PC-3 (cell line): ENCODE data around the gene TANK. TPM values are rescaled to one million over a fixed set of nuclear protein-coding genes. Genes with fewer than 3 reads are reported as not detected.

ENCODE experiments used
- ATAC-seq: fragments of 200-7000 bp; cut with Tn5 transposase; 2 replicates; pipeline ENCODE4 v1.9.1; 2020; ENCODE audit warnings: mild to moderate bottlenecking, moderate library complexity
- BruUV-seq: library from RNA; stranded (reverse); fragments of 400-500 nt; replicated peaks from 2 replicates; lab custom pipeline; 2021; lab: Mats Ljungman, UMichigan
- CTCF ChIA-PET: fragments of 300-600 bp; sonication (Branson Sonifier 250); formaldehyde crosslinking; loops from one replicate; lab custom pipeline; 2022; ENCODE audit warnings: antibody characterized with exemption; lab: Charles Lee
- POLR2A ChIA-PET: fragments of 300-600 bp; sonication (Branson Sonifier 250); formaldehyde crosslinking; loops from one replicate; lab custom pipeline; 2022; ENCODE audit warnings: antibody characterized with exemption; ENCODE audit not compliant: unreplicated experiment; lab: Charles Lee
- DNase-seq: peaks from one replicate; pipeline ENCODE4 v3.0.0-alpha.2; 2015
- H2AFZ ChIP-seq: fragments of 300-600 bp; sonication (generic); 2 replicates; pipeline ENCODE4 v1.6.0; 2016; ENCODE audit warnings: antibody characterized with exemption, low read length
- H3F3A ChIP-seq: fragments of 300-600 bp; sonication (generic); one replicate; pipeline ENCODE4 v1.6.0; 2017; ENCODE audit warnings: antibody characterized with exemption, low read length, control low read depth, mild to moderate bottlenecking; ENCODE audit not compliant: unreplicated experiment
- H3K27ac ChIP-seq: fragments of 300-600 bp; sonication (generic); 2 replicates; pipeline ENCODE4 v1.5.1; 2016; ENCODE audit warnings: mild to moderate bottlenecking, low read length
- H3K27me3 ChIP-seq: fragments of 300-600 bp; sonication (generic); 2 replicates; pipeline ENCODE4 v1.6.1; 2016; ENCODE audit warnings: low read length, mixed read lengths
- H3K36me3 ChIP-seq: fragments of 300-600 bp; sonication (generic); 2 replicates; pipeline ENCODE4 v1.6.1; 2016; ENCODE audit warnings: low read depth, mixed run types, low read length, mixed read lengths
- H3K4me1 ChIP-seq: fragments of 300-600 bp; sonication (generic); 2 replicates; pipeline ENCODE4 v1.5.1; 2016; ENCODE audit warnings: low read length; ENCODE audit not compliant: insufficient read depth
- H3K4me2 ChIP-seq: fragments of 300-600 bp; sonication (generic); 2 replicates; pipeline ENCODE4 v1.6.0; 2016; ENCODE audit warnings: low read length
- H3K4me3 ChIP-seq: fragments of 300-600 bp; sonication (generic); 2 replicates; pipeline ENCODE4 v1.5.1; 2016; ENCODE audit warnings: mild to moderate bottlenecking, low read length, mixed read lengths
- H3K79me2 ChIP-seq: fragments of 300-600 bp; sonication (generic); 2 replicates; pipeline ENCODE4 v1.6.1; 2017; ENCODE audit warnings: low read length, mixed read lengths
- H3K9ac ChIP-seq: fragments of 300-600 bp; sonication (generic); 2 replicates; pipeline ENCODE4 v1.6.0; 2016; ENCODE audit warnings: mild to moderate bottlenecking, low read length
- H3K9me2 ChIP-seq: fragments of 300-600 bp; sonication (generic); replicated peaks from 2 replicates; pipeline ENCODE4 v1.6.1; 2016; ENCODE audit warnings: mixed run types, low read length, mixed read lengths
- H3K9me3 ChIP-seq: fragments of 300-600 bp; sonication (generic); 2 replicates; pipeline ENCODE4 v1.6.1; 2016; ENCODE audit warnings: low read length, mixed read lengths
- H4K20me1 ChIP-seq: fragments of 300-600 bp; sonication (generic); 2 replicates; pipeline ENCODE4 v1.6.1; 2016; ENCODE audit warnings: low read length, mixed read lengths
- EZH2 ChIP-seq: fragments of 300-600 bp; sonication (generic); IDR thresholded peaks from one replicate; pipeline ENCODE4 v1.6.1; 2017; ENCODE audit warnings: antibody characterized with exemption, mild to moderate bottlenecking, low read length; ENCODE audit not compliant: unreplicated experiment
- EZH2phosphoT487 ChIP-seq: fragments of 300-600 bp; sonication (generic); IDR thresholded peaks from 2 replicates; pipeline ENCODE4 v1.6.1; 2018; ENCODE audit warnings: mild to moderate bottlenecking, antibody characterized with exemption, low read length, borderline replicate concordance
- intact Hi-C: fragments of 100-400 bp; cut with micrococcal nuclease; formaldehyde crosslinking; loops from 2 replicates; pipeline ENCODE4 v1.9.0; 2023
- total RNA-seq: library from RNA; depleted of rRNA; stranded (reverse); fragments of >200 nt; gene quantifications from 2 replicates; pipeline ENCODE4 v1.2.3, GENCODE V29; 2014
- TF ChIP-seq, protein P1 (sequence below): fragments of 300-600 bp; sonication (generic); conservative IDR thresholded peaks from 2 replicates; pipeline ENCODE4 v1.5.1; 2017; ENCODE audit warnings: antibody characterized with exemption, low read depth, mild to moderate bottlenecking, low read length

Gene TANK
- total RNA-seq, 1 experiment from 2014 or later: 23.7 TPM

DNA sequence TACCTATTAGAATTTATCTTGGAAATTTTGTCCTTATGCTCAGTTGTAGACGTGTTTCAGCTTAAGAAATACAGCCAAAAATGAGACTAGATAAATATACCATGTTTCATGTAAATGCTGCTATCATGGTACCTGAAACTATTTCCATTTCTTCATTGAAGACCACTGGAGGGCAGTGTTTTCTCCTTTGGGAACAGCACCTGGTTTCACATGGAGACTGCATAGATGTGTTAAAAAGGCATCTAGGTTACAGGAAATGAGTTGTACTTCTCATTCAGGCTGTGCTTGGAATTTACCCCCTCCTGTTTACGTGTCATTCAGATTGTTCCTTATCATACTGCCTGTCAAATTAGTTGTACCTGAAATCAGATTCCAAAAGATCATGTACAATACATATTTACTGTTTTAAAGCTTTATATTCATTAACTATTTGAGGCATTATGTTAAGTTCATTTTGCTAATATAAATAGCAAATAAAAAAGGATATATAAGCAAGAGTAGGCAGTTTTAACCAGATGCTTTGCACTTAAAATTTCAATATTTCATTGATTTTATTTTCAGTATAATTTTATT lies 90.7 kb downstream of the TANK start:
- no peak overlapping the region for H3K4me2 ChIP-seq
- H3K79me2 ChIP-seq: peaks cover 4% of the 10 kb centered on the region
- H3F3A ChIP-seq: no peaks in the 10 kb centered on the region
- no peak overlapping the region for H3K4me3 ChIP-seq
- H3K9me3 ChIP-seq: no peaks in the 10 kb centered on the region
- H3K27ac ChIP-seq: no peak overlapping the region
- H3K9ac ChIP-seq: no peak overlapping the region
- H4K20me1 ChIP-seq: no peaks in the 10 kb centered on the region
- 0 out of 2 replicates have a peak overlapping the region, but pooled peaks have one; percentile 21 for H2AFZ ChIP-seq
- peak; percentile 83 for DNase-seq
- no peaks in the 10 kb centered on the region for H3K9me2 ChIP-seq
- POLR2A ChIA-PET: no interaction called here
- peak; percentile 98 for ATAC-seq
- H3K36me3 ChIP-seq: no peaks in the 10 kb centered on the region
- BruUV-seq: no TSS peak
- peaks cover 7% of the 10 kb centered on the region; the same call in 1 of the 2 replicates for H3K4me1 ChIP-seq
- TF ChIP-seq EZH2phosphoT487: no peak
- TF ChIP-seq, protein P1, sequence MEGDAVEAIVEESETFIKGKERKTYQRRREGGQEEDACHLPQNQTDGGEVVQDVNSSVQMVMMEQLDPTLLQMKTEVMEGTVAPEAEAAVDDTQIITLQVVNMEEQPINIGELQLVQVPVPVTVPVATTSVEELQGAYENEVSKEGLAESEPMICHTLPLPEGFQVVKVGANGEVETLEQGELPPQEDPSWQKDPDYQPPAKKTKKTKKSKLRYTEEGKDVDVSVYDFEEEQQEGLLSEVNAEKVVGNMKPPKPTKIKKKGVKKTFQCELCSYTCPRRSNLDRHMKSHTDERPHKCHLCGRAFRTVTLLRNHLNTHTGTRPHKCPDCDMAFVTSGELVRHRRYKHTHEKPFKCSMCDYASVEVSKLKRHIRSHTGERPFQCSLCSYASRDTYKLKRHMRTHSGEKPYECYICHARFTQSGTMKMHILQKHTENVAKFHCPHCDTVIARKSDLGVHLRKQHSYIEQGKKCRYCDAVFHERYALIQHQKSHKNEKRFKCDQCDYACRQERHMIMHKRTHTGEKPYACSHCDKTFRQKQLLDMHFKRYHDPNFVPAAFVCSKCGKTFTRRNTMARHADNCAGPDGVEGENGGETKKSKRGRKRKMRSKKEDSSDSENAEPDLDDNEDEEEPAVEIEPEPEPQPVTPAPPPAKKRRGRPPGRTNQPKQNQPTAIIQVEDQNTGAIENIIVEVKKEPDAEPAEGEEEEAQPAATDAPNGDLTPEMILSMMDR: peak; percentile 88
- H3K27me3 ChIP-seq: no peaks in the 10 kb centered on the region
- intact Hi-C loops: loop anchor here (1.0 to 2.0 kb wide), 2 partner anchors 22 to 28 kb away; no protein-coding TSS in a partner anchor
- CTCF ChIA-PET: interaction anchor here (1.2 kb wide), 1 partner anchor 28 kb away, joined by 5 read pairs; no protein-coding TSS in a partner anchor

DNA sequence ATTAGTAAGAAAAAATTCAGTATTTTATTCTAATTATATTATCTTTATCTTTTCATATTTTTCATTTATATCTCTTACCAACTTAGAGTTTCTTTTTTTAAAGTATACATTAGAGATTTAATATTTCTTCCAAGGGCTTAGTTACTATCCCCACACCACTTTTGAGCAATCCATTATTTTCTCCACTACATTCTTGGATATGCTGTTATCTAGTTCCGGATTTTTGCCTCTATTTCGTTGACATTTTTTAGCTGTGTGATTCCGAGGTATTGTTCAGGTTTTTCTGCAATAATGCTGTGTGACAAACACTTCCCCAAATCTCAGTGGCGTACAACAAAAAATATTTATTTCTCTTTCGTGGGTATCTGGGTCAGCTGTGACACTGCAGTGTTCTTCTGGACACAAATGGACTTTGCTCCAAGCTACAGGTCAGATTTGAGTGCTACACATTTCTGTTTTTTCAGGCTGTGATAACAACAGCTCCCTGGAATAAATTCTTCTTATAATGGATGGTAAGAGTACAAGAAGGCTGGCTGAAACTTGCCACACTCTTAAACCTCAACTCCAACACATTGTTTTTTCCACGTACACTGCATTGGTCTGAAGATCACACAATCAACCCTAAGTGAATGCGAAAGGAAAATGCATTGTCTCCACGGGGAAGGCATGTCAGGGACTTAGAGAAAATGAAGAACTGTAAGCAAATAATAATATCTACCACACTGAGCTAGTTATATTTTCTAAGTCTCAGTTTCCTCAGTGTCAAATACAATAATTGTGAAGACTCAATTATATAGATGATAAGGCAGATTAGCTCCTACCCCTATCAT lies 97.1 kb downstream of the TANK start:
- no peaks in the 10 kb centered on the region for H3K9me3 ChIP-seq
- H3K9ac ChIP-seq: no peak overlapping the region
- no peak overlapping the region for H3K4me3 ChIP-seq
- no peak for TF ChIP-seq EZH2
- DNase-seq: no peak
- H3K9me2 ChIP-seq: no peaks in the 10 kb centered on the region
- ATAC-seq: no peak
- no peaks in the 10 kb centered on the region for H3K4me1 ChIP-seq
- no TSS peak for BruUV-seq
- no peaks in the 10 kb centered on the region for H3K79me2 ChIP-seq
- H3K4me2 ChIP-seq: no peak overlapping the region
- ChIA-PET POLR2A (no interaction called here), CTCF (no interaction called here)
- no peaks in the 10 kb centered on the region for H4K20me1 ChIP-seq
- H2AFZ ChIP-seq: no peak overlapping the region
- no peaks in the 10 kb centered on the region for H3K27me3 ChIP-seq
- H3K36me3 ChIP-seq: no peaks in the 10 kb centered on the region
- no peaks in the 10 kb centered on the region for H3F3A ChIP-seq
- intact Hi-C loops: no loop called here
- H3K27ac ChIP-seq: no peak overlapping the region

DNA sequence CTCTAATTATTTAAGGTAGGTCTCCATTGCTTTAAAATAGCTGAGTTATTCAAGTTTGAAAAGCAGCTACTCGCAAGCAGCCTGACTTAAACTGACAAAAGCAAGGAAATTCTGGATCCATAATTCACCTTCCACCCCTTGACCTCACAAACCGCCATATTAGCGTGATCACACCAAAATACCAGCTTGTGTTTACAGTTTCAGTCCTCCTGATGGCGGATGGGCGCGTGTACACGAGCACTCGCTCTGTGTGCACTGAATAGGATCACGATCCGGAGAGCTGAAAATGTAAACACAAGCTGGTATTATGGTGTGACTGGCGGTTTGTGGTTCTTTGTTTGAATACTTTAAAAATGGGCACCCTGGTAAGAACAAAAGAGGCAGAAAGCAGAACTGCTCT lies 105.6 kb downstream of the TANK start:
- TF ChIP-seq EZH2 (no peak), EZH2phosphoT487 (no peak)
- TF ChIP-seq, protein P1: no peak
- ATAC-seq: no peak
- intact Hi-C loops: no loop called here

More for the DNA sequence above, 105.6 kb downstream of the TANK start:
- no peak overlapping the region for H3K27ac ChIP-seq
- no peaks in the 10 kb centered on the region for H3K9me3 ChIP-seq
- POLR2A ChIA-PET: no interaction called here
- CTCF ChIA-PET: interaction anchor here (0.7 kb wide), 1 partner anchor 290 kb away, joined by 4 read pairs; no protein-coding TSS in a partner anchor
- H3K4me3 ChIP-seq: no peak overlapping the region
- no peaks in the 10 kb centered on the region for H3F3A ChIP-seq
- H3K79me2 ChIP-seq: no peaks in the 10 kb centered on the region
- DNase-seq: no peak
- no peaks in the 10 kb centered on the region for H3K36me3 ChIP-seq
- H2AFZ ChIP-seq: no peak overlapping the region
- no TSS peak for BruUV-seq
- H4K20me1 ChIP-seq: no peaks in the 10 kb centered on the region
- no peaks in the 10 kb centered on the region for H3K4me1 ChIP-seq
- H3K9ac ChIP-seq: no peak overlapping the region
- no peak overlapping the region for H3K4me2 ChIP-seq
- no peaks in the 10 kb centered on the region for H3K27me3 ChIP-seq
- no peaks in the 10 kb centered on the region for H3K9me2 ChIP-seq
